Gastroesophageal sphincter (tissue), 4 donors: ENCODE results near the gene AMIGO2. TPM values are rescaled to one million over a fixed set of nuclear protein-coding genes. Genes with fewer than 3 reads are reported as not detected.

Source experiments
- ATAC-seq: fragments of 150-250 bp; one replicate; pipeline ENCODE4 v1.9.1; 2016; ENCODE audit warnings: mild to moderate bottlenecking, moderate library complexity
- H3K27ac ChIP-seq, 4 donors: fragments of 200-600 bp; sonication (generic) in 3 of 4; 1 replicate in 3 of 4; 2 replicates in 1 of 4; pipeline ENCODE4 v1.5.1; 2016 to 2019
- H3K27me3 ChIP-seq: fragments of 200-600 bp; sonication (generic); one replicate; pipeline ENCODE4 v1.5.1; 2019
- H3K36me3 ChIP-seq, 2 donors: fragments of 200-600 bp; sonication (generic); one replicate each; pipeline ENCODE4 v1.5.1; 2019; ENCODE audit warnings: control low read depth in 1 of 2
- H3K4me1 ChIP-seq, 3 donors: fragments of 200-600 bp; sonication (generic); 1 replicate in 2 of 3; 2 replicates in 1 of 3; pipeline ENCODE4 v1.5.1; 2016 to 2019; ENCODE audit warnings: control low read depth in 2 of 3
- H3K4me3 ChIP-seq, 2 donors: fragments of 200-600 bp; sonication (generic); one replicate each; pipeline ENCODE4 v1.5.1; 2019; ENCODE audit warnings: mild to moderate bottlenecking in 1 of 2, moderate library complexity in 1 of 2
- H3K9me3 ChIP-seq, 3 donors: fragments of 200-600 bp; sonication (generic); one replicate each; pipeline ENCODE4 v1.5.1; 2017 to 2019; ENCODE audit warnings: control low read depth in 2 of 3
- EP300 ChIP-seq: sonication (generic); formaldehyde crosslinking; IDR thresholded peaks from one replicate; pipeline ENCODE4 v1.6.1; 2017; ENCODE audit warnings: antibody characterized with exemption, mild to moderate bottlenecking
- POLR2A ChIP-seq, 2 donors: fragments of 450-650 bp; IDR thresholded peaks; one replicate each; pipeline ENCODE4 v1.6.1; 2017; ENCODE audit warnings: antibody characterized with exemption in 2 of 2, mild to moderate bottlenecking in 2 of 2, moderate library complexity in 1 of 2
- POLR2AphosphoS5 ChIP-seq: sonication (generic); formaldehyde crosslinking; IDR thresholded peaks from one replicate; pipeline ENCODE4 v1.6.1; 2017; ENCODE audit warnings: antibody characterized with exemption
- whole genome bisulfite sequencing, 2 donors: methylation state at CpG; one replicate each; pipeline ENCODE4 v1.1.5; 2018; ENCODE audit warnings: low coverage in 1 of 2; 5-methylcytosine and 5-hydroxymethylcytosine counted together
- total RNA-seq, 4 donors: library from RNA; depleted of rRNA; stranded (reverse); fragments of >200 nt; gene quantifications; one replicate each; pipeline ENCODE4 v1.1.0, GENCODE V29; 2016
- TF ChIP-seq, protein P1 (sequence below), 4 experiments: fragments of 200-600 bp in 2 of 4; fragments of 450-650 bp in 2 of 4; sonication (generic) in 1 of 4; IDR thresholded peaks; one replicate each; pipeline ENCODE4 v1.5.1; 2017 to 2019; ENCODE audit warnings: antibody characterized with exemption in 4 of 4, mild to moderate bottlenecking in 2 of 4, moderate library complexity in 2 of 4

The AMIGO2 gene
- total RNA-seq: 1 to 10 TPM; 1.4 to 8.1 (median 3.6) TPM

GRCh38 chr12:47079468-47079980 is at the start of gene AMIGO2, which contains the start of gene PCED1B:
Gene AMIGO2, minus strand, starts transcription at chr12:47079959. Its CDS starts 957 bp downstream, at chr12:47079002.
Gene PCED1B, plus strand, starts transcription at chr12:47079621. Its CDS starts 155,443 bp downstream, at chr12:47235064.
- TF ChIP-seq POLR2AphosphoS5: no peak
- no peak for TF ChIP-seq EP300
- TF ChIP-seq POLR2A (IDR thresholded peaks at IDR 0.05): peak in 1 of 2 donors; percentile 15
- TF ChIP-seq, protein P1, sequence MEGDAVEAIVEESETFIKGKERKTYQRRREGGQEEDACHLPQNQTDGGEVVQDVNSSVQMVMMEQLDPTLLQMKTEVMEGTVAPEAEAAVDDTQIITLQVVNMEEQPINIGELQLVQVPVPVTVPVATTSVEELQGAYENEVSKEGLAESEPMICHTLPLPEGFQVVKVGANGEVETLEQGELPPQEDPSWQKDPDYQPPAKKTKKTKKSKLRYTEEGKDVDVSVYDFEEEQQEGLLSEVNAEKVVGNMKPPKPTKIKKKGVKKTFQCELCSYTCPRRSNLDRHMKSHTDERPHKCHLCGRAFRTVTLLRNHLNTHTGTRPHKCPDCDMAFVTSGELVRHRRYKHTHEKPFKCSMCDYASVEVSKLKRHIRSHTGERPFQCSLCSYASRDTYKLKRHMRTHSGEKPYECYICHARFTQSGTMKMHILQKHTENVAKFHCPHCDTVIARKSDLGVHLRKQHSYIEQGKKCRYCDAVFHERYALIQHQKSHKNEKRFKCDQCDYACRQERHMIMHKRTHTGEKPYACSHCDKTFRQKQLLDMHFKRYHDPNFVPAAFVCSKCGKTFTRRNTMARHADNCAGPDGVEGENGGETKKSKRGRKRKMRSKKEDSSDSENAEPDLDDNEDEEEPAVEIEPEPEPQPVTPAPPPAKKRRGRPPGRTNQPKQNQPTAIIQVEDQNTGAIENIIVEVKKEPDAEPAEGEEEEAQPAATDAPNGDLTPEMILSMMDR (IDR thresholded peaks at IDR 0.05): peak in 2 of 4 experiments; percentile 26 to 48
- H3K27ac ChIP-seq: peak within 1 kb of the TSS; percentile 48 to 93 (median 87)
- 0% methylated on average over 1 of the region's 58 CpGs; no CpG with 5 or more reads in 1 of the 2 donors for WGBS, 2 donors
- peaks cover 0 to 29% (median 0%) of the 10 kb centered on the region in 3 donors for H3K4me1 ChIP-seq
- H3K4me3 ChIP-seq: peak within 1 kb of the TSS; percentile 86 to 88
- H3K9me3 ChIP-seq: no peaks in the 10 kb centered on the region
- no peaks in the 10 kb centered on the region for H3K36me3 ChIP-seq
- ATAC-seq: peak; percentile 71
- H3K27me3 ChIP-seq: no peaks in the 10 kb centered on the region

GRCh38 chr12:47126246-47126645 is 46.5 kb upstream of the AMIGO2 start:
- no peaks in the 10 kb centered on the region for H3K27me3 ChIP-seq
- WGBS, 2 donors: 95 to 100% methylated on average over 1 of the region's 1 CpG
- H3K36me3 ChIP-seq: no peaks in the 10 kb centered on the region
- H3K27ac ChIP-seq: no peak overlapping the region
- H3K4me1 ChIP-seq: no peaks in the 10 kb centered on the region
- TF ChIP-seq, protein P1 (IDR thresholded peaks at IDR 0.05): no peak
- TF ChIP-seq EP300 (no peak), POLR2A (IDR thresholded peaks at IDR 0.05) (no peak)
- no peak overlapping the region for H3K4me3 ChIP-seq
- no peak for ATAC-seq
- no peaks in the 10 kb centered on the region for H3K9me3 ChIP-seq

- no peak for ATAC-seq
- Histone ChIP-seq H3K36me3 (no peaks in the 10 kb centered on the region), H3K4me1 (no peaks in the 10 kb centered on the region), H3K9me3 (no peaks in the 10 kb centered on the region), H3K4me3 (no peak overlapping the region), H3K27ac (no peak overlapping the region), H3K27me3 (no peaks in the 10 kb centered on the region)
- TF ChIP-seq, protein P1 (IDR thresholded peaks at IDR 0.05): no peak
- TF ChIP-seq POLR2AphosphoS5: no peak
- no peak for TF ChIP-seq EP300
- no peak for TF ChIP-seq POLR2A (IDR thresholded peaks at IDR 0.05)
- WGBS, 2 donors: 33 to 57% methylated on average over 1 of the region's 1 CpG
These were observed 44.7 kb upstream of the AMIGO2 start for GRCh38 chr12:47124451-47124850.

DNA sequence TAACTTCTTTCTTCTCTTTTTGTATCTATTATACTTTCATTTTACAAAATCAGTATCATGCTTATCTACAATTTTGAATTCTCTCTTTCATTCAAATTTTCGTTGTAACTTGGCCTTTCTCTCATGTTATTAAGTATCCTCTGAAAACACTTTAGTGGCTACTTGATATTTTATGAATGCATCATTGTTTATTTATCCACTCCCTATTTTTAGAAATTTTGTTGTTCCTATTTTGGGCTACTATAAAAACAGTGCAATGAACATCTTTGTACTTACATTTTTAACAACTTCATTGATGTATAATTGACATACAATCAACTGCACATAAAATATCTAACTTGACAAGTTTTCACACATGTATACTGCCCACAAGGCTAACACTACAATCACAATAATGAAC is 44.0 kb upstream of the AMIGO2 start:
- 33 to 60% methylated on average over 1 of the region's 1 CpG for WGBS, 2 donors
- Histone ChIP-seq H3K36me3 (no peaks in the 10 kb centered on the region), H3K27me3 (no peaks in the 10 kb centered on the region), H3K4me3 (no peak overlapping the region), H3K27ac (no peak overlapping the region), H3K4me1 (no peaks in the 10 kb centered on the region), H3K9me3 (no peaks in the 10 kb centered on the region)
- TF ChIP-seq, protein P1 (IDR thresholded peaks at IDR 0.05): no peak
- TF ChIP-seq EP300 (no peak), POLR2A (IDR thresholded peaks at IDR 0.05) (no peak), POLR2AphosphoS5 (no peak)
- ATAC-seq: no peak

DNA sequence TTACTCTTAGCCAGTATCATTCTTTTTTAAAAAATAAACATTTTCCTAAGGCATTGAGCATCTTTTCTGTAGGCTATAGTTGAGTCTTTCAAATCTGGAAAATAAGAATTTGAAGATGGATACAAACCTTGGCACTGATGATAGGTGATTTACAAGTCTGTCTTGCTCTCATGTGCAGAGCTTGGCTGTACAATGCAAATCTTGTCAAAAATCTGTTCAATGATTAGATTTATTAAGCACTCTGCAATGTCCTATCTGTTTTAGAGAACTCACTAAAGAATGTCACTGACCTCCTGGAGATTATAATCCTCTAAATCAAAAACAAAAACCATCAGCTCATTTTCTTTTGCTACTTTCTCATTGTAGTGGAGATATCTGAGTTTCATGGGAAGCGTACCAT is 42.8 kb upstream of the AMIGO2 start:
- Histone ChIP-seq H3K4me3 (no peak overlapping the region), H3K36me3 (no peaks in the 10 kb centered on the region), H3K27me3 (no peaks in the 10 kb centered on the region), H3K27ac (no peak overlapping the region), H3K9me3 (no peaks in the 10 kb centered on the region), H3K4me1 (no peaks in the 10 kb centered on the region)
- WGBS, 2 donors: 100% methylated on average over 1 of the region's 1 CpG
- ATAC-seq: no peak
- TF ChIP-seq, protein P1 (IDR thresholded peaks at IDR 0.05): no peak
- TF ChIP-seq POLR2A (IDR thresholded peaks at IDR 0.05): no peak
- TF ChIP-seq POLR2AphosphoS5: no peak
- no peak for TF ChIP-seq EP300
